OCI-LY7 (cell line): ENCODE data around the gene TSPAN31. TPM values are rescaled to one million over a fixed set of nuclear protein-coding genes. Genes with fewer than 3 reads are reported as not detected.

Experiments
- BruUV-seq: library from RNA; stranded (reverse); fragments of 400-500 nt; replicated peaks from 2 replicates; lab custom pipeline; 2021; lab: Mats Ljungman, UMichigan
- CTCF ChIA-PET: fragments of 300-600 bp; sonication (Branson Sonifier 250); formaldehyde crosslinking; loops from one replicate; lab custom pipeline; 2022; ENCODE audit warnings: antibody characterized with exemption; ENCODE audit not compliant: unreplicated experiment; lab: Charles Lee
- POLR2A ChIA-PET: fragments of 300-600 bp; sonication (Branson Sonifier 250); formaldehyde crosslinking; loops from one replicate; lab custom pipeline; 2022; ENCODE audit warnings: antibody characterized with exemption; lab: Charles Lee
- DNase-seq: peaks from one replicate; pipeline ENCODE4 v3.0.0-alpha.2; 2015; ENCODE audit warnings: low spot score
- H2AFZ ChIP-seq: fragments of 200-600 bp; sonication (generic), shearing (Covaris generic); 2 replicates; pipeline ENCODE4 v1.6.1; 2014; ENCODE audit warnings: mild to moderate bottlenecking, antibody characterized with exemption, low read length, moderate library complexity
- H3K27ac ChIP-seq: fragments of 200-600 bp; sonication (generic); 2 replicates; pipeline ENCODE4 v1.5.1; 2014; ENCODE audit warnings: mixed run types, low read depth, mild to moderate bottlenecking, moderate library complexity, low read length, inconsistent platforms; ENCODE audit not compliant: poor library complexity, severe bottlenecking
- H3K36me3 ChIP-seq: fragments of 200-600 bp; sonication (generic); 2 replicates; pipeline ENCODE4 v1.6.1; 2014; ENCODE audit warnings: mild to moderate bottlenecking, antibody characterized with exemption, low read length, moderate library complexity, mixed read lengths; ENCODE audit not compliant: insufficient read depth
- H3K4me1 ChIP-seq: fragments of 200-600 bp; sonication (generic); 2 replicates; pipeline ENCODE4 v1.5.1; 2014; ENCODE audit warnings: mild to moderate bottlenecking, low read length; ENCODE audit not compliant: insufficient read depth, poor library complexity, severe bottlenecking
- H3K4me2 ChIP-seq: fragments of 200-600 bp; sonication (generic); 2 replicates; pipeline ENCODE4 v1.6.1; 2014; ENCODE audit warnings: mild to moderate bottlenecking, low read length
- H3K4me3 ChIP-seq: fragments of 200-600 bp; sonication (generic); 2 replicates; pipeline ENCODE4 v1.5.1; 2014; ENCODE audit warnings: mild to moderate bottlenecking, low read depth, low read length; ENCODE audit not compliant: poor library complexity, severe bottlenecking
- H3K79me2 ChIP-seq: fragments of 200-600 bp; sonication (generic); 2 replicates; pipeline ENCODE4 v1.6.1; 2016; ENCODE audit warnings: low read depth, mild to moderate bottlenecking, low read length, moderate library complexity, mixed read lengths; ENCODE audit not compliant: insufficient read depth
- H3K9me2 ChIP-seq: fragments of 200-600 bp; sonication (generic); 2 replicates; pipeline ENCODE4 v1.6.1; 2016; ENCODE audit warnings: mild to moderate bottlenecking, low read length, mixed read lengths; ENCODE audit not compliant: insufficient read depth
- H3K9me3 ChIP-seq: fragments of 200-600 bp; sonication (generic); 2 replicates; pipeline ENCODE4 v1.6.1; 2014; ENCODE audit warnings: mild to moderate bottlenecking, mixed run types, low read length, mixed read lengths
- H4K20me1 ChIP-seq: fragments of 200-600 bp; sonication (generic); 2 replicates; pipeline ENCODE4 v1.6.1; 2014; ENCODE audit warnings: mild to moderate bottlenecking, antibody characterized with exemption, low read length, moderate library complexity, mixed read lengths; ENCODE audit not compliant: insufficient read depth
- CTCF ChIP-seq: fragments of 200-600 bp; sonication (generic); conservative IDR thresholded peaks from 2 replicates; pipeline ENCODE4 v1.5.1; 2014; ENCODE audit warnings: mild to moderate bottlenecking, antibody characterized with exemption, low read length, moderate library complexity, mixed read lengths
- EZH2phosphoT487 ChIP-seq: fragments of 200-600 bp; sonication (generic); IDR thresholded peaks from 2 replicates; pipeline ENCODE4 v1.6.1; 2018; ENCODE audit warnings: low read depth, borderline replicate concordance, mild to moderate bottlenecking, mixed run types, antibody characterized with exemption, low read length, moderate library complexity, mixed read lengths
- intact Hi-C: fragments of 100-400 bp; cut with micrococcal nuclease; formaldehyde crosslinking; loops from one replicate; pipeline ENCODE4 v1.10.0; 2022; ENCODE audit not compliant: unreplicated experiment
- total RNA-seq, 2 experiments: library from RNA; depleted of rRNA in 1 of 2; stranded (reverse); fragments of >200 nt in 1 of 2; shearing (Covaris generic) in 1 of 2; gene quantifications; 2 replicates each; pipeline ENCODE4 v1.2.3, GENCODE V29; 2014 to 2022

The TSPAN31 gene
- total RNA-seq, 2 experiments from 2014 or later = 2.4 to 6.4 TPM

- peak overlapping the region; percentile 46 for H3K4me3 ChIP-seq
- ChIA-PET POLR2A (interaction anchor here (1.0 kb wide), 1 partner anchor 167 kb away, joined by 3 read pairs; no protein-coding TSS in a partner anchor), CTCF (interaction anchor here (0.9 kb wide), 1 partner anchor 122 kb away, joined by 3 read pairs; no protein-coding TSS in a partner anchor)
- TF ChIP-seq CTCF (no peak), EZH2phosphoT487 (no peak)
- H2AFZ ChIP-seq = peak overlapping the region; percentile 43; the same call in 1 of the 2 replicates
- peak overlapping the region; percentile 36 for H3K27ac ChIP-seq
- H3K4me1 ChIP-seq = peaks cover 43% of the 10 kb centered on the region
- no peaks in the 10 kb centered on the region for H4K20me1 ChIP-seq
- BruUV-seq = no TSS peak
- H3K9me3 ChIP-seq = no peaks in the 10 kb centered on the region
- intact Hi-C loops = loop anchor here (5.0 kb wide), 2 partner anchors 230 to 510 kb away; partner anchors contain the start of genes DDIT3 and MBD6
- no peaks in the 10 kb centered on the region for H3K9me2 ChIP-seq
- peak overlapping the region; percentile 81 for H3K4me2 ChIP-seq
- no peak for DNase-seq
- H3K36me3 ChIP-seq = peaks cover 42% of the 10 kb centered on the region
- peaks cover 32% of the 10 kb centered on the region for H3K79me2 ChIP-seq
These were observed 7.8 kb downstream of the TSPAN31 start for GRCh38 chr12:57752668-57753000.

DNA sequence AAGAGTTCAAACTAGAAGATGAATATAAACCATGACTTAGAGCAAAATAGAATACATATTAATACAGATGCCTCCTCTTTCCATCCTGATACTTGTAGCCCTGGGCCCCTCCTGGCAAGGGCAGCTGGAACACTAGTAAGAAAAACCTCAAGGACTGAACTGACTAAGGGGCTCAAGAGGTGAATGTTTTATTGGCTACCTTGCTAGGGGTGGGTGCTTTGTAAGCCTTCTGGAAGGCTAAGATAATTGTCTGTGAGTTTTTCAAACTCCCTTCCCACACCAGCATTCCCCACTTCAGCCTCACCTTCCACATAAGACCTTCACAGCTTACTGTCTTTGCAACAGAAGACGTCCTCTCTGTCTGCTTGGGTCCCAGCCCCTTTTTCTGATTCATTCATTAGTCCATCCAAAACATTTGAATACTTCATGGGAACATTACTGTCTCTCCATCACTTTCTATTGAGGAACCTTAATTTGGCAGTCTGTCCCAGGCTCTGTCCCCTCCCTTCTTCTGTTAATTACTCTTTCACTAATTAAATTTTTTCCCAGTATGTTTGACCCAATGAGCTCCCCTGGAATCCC lies 9.0 kb downstream of the TSPAN31 start:
- peaks cover 32% of the 10 kb centered on the region for H3K79me2 ChIP-seq
- 0 out of 2 replicates have a peak overlapping the region, but pooled peaks have one; percentile 61 for H2AFZ ChIP-seq
- peaks cover 43% of the 10 kb centered on the region for H3K4me1 ChIP-seq
- no peaks in the 10 kb centered on the region for H3K9me3 ChIP-seq
- CTCF ChIA-PET = no interaction called here
- H3K9me2 ChIP-seq = no peaks in the 10 kb centered on the region
- intact Hi-C loops = loop anchor here (5.0 kb wide), 2 partner anchors 232 to 512 kb away; partner anchors contain the start of genes DDIT3 and MBD6
- POLR2A ChIA-PET = interaction anchor here (0.5 to 0.7 kb wide), 3 partner anchors 8 to 1106 kb away, joined by 3 read pairs; no protein-coding TSS in a partner anchor
- no peak for DNase-seq
- H3K4me3 ChIP-seq = peak overlapping the region; percentile 87
- TF ChIP-seq CTCF = no peak
- no peak for TF ChIP-seq EZH2phosphoT487
- H3K36me3 ChIP-seq = peaks cover 43% of the 10 kb centered on the region
- H3K27ac ChIP-seq = peak overlapping the region; percentile 43
- H4K20me1 ChIP-seq = no peaks in the 10 kb centered on the region
- BruUV-seq = no TSS peak
- H3K4me2 ChIP-seq = peak overlapping the region; percentile 81
